Spleen (tissue), 7 donors: ENCODE data around the gene SPIRE2.
A peak's percentile ranks its signal among the peaks of the same experiment; 100 is the strongest.

Experiments used
- POLR2A ChIP-seq, 3 donors: fragments of 450-650 bp; IDR thresholded peaks; one replicate each; pipeline ENCODE4 v1.5.1; 2017; ENCODE audit warnings: antibody characterized with exemption in 3 of 3, mild to moderate bottlenecking in 1 of 3
- POLR2AphosphoS5 ChIP-seq, 3 donors: sonication (generic); formaldehyde crosslinking; IDR thresholded peaks; one replicate each; pipeline ENCODE4 v1.5.1; 2017; ENCODE audit warnings: antibody characterized with exemption in 3 of 3
- TF ChIP-seq, protein P1 (sequence below), 11 experiments: fragments of 200-600 bp in 7 of 11; fragments of 450-650 bp in 4 of 11; sonication (generic) in 4 of 11; IDR thresholded peaks in 8 of 11; conservative IDR thresholded peaks in 3 of 11; 1 replicate in 7 of 11; 2 replicates in 4 of 11; pipeline versions ENCODE4 v1.4.0 to v1.8.0; 2016 to 2021; ENCODE audit warnings: antibody characterized with exemption in 11 of 11, inconsistent platforms in 4 of 11, mild to moderate bottlenecking in 1 of 11
- donor health status: DM: no; HTN: no; CAD: no; lungs with moderate emphysema.
- donor health status: DM: no; HTN: no; CAD: no.
- donor health status: DM: no; HTN: no; CAD: no.

DNA sequence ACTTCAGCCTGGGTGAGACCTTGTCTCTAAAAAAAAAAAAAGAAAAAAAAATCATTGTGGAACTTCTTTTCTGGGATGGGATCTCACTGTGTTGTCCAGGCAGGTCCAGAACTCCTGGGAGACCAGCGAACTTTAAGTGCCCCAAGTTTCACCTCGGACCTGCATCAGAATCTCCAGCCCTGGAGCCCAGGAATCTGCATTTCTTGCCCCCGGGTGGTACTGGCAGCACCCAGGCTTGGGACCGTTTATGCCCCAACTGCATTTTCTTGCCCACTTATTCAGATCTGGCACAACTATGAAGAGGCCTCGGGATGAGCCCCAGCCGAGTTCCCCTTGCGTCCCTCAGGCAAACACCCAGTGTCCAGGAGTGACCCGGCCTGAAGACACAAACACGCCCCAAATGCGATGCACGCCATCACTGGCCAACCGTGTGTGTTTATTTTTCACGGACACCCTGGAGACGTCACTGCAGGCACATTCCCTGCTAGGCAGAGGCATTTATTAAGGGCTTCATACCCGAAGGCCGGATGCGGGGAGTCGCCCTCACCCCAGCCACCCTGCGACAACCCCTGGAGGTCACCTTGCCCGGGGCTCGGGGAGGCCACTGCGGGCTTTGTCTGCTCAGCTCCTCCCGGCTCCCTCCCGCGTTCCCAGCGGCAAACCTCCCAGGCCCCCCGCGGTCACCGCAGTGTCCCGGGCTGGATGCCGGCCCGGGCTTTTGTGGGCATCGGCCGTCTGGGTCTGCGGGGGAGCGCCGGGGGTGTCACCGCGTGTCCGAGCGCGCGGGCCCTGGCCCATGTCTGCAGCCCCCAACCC is 684 bp upstream of the SPIRE2 start:
- TF ChIP-seq, protein P1, sequence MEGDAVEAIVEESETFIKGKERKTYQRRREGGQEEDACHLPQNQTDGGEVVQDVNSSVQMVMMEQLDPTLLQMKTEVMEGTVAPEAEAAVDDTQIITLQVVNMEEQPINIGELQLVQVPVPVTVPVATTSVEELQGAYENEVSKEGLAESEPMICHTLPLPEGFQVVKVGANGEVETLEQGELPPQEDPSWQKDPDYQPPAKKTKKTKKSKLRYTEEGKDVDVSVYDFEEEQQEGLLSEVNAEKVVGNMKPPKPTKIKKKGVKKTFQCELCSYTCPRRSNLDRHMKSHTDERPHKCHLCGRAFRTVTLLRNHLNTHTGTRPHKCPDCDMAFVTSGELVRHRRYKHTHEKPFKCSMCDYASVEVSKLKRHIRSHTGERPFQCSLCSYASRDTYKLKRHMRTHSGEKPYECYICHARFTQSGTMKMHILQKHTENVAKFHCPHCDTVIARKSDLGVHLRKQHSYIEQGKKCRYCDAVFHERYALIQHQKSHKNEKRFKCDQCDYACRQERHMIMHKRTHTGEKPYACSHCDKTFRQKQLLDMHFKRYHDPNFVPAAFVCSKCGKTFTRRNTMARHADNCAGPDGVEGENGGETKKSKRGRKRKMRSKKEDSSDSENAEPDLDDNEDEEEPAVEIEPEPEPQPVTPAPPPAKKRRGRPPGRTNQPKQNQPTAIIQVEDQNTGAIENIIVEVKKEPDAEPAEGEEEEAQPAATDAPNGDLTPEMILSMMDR (IDR thresholded peaks at IDR 0.05 in 8 of 11, conservative IDR thresholded peaks at IDR 0.05 in 3 of 11), result no peak
- TF ChIP-seq POLR2A (IDR thresholded peaks at IDR 0.05), result no peak
- peak; percentile 34 to 45 (median 38) for TF ChIP-seq POLR2AphosphoS5 (IDR thresholded peaks at IDR 0.05)
